Keratinocyte (primary cell): ENCODE measurements around the gene TP53I3. TPM values are rescaled to one million over a fixed set of nuclear protein-coding genes. Genes with fewer than 3 reads are reported as not detected.

ENCODE experiments used
- DNase-seq: peaks from one replicate; pipeline ENCODE4 v3.0.0-alpha.2; 2011; ENCODE audit warnings: low read depth, missing footprints, low spot score
- FAIRE-seq: peaks from 2 replicates; lab custom pipeline; 2011; peaks lifted over from hg19 to GRCh38; lab: Jason Lieb, UNC
- H2AFZ ChIP-seq: 2 replicates; pipeline ENCODE4 v1.6.0; 2012; ENCODE audit warnings: low read length, control low read depth, inconsistent platforms; ENCODE audit not compliant: control insufficient read depth
- H3K27ac ChIP-seq: 2 replicates; pipeline ENCODE4 v1.5.1; 2011; ENCODE audit warnings: low read length; ENCODE audit not compliant: control insufficient read depth, insufficient read depth
- H3K27me3 ChIP-seq: 3 replicates; pipeline ENCODE4 v1.6.0; 2011; ENCODE audit warnings: low read length; ENCODE audit not compliant: control insufficient read depth, insufficient read depth; ENCODE audit errors: extremely low read depth
- H3K36me3 ChIP-seq, 2 experiments: 2 replicates in 1 of 2; 3 replicates in 1 of 2; pipeline ENCODE4 v1.5.1; 2011; ENCODE audit warnings: low read length in 2 of 2, mild to moderate bottlenecking in 1 of 2; ENCODE audit not compliant: control insufficient read depth in 2 of 2, insufficient read depth in 2 of 2; ENCODE audit errors: extremely low read depth in 1 of 2
- H3K4me1 ChIP-seq: 3 replicates; pipeline ENCODE4 v1.5.1; 2011; ENCODE audit warnings: low read length; ENCODE audit not compliant: control insufficient read depth, insufficient read depth; ENCODE audit errors: extremely low read depth
- H3K4me2 ChIP-seq: 3 replicates; pipeline ENCODE4 v1.6.0; 2011; ENCODE audit warnings: low read depth, low read length; ENCODE audit not compliant: control insufficient read depth, insufficient read depth; ENCODE audit errors: extremely low read depth
- H3K4me3 ChIP-seq, 3 experiments: fragments of 200-600 bp in 1 of 3; sonication (generic) in 1 of 3; 2 replicates in 2 of 3; 3 replicates in 1 of 3; pipeline ENCODE4 v1.5.1; 2011 to 2016; ENCODE audit warnings: low read length in 3 of 3, mild to moderate bottlenecking in 3 of 3, control low read depth in 2 of 3, inconsistent platforms in 1 of 3, low read depth in 1 of 3, mixed read lengths in 1 of 3, mixed run types in 1 of 3, moderate library complexity in 1 of 3; ENCODE audit not compliant: control insufficient read depth in 2 of 3, insufficient read depth in 2 of 3; ENCODE audit errors: extremely low read depth in 1 of 3
- H3K79me2 ChIP-seq: 2 replicates; pipeline ENCODE4 v1.6.0; 2012; ENCODE audit warnings: low read length; ENCODE audit not compliant: control insufficient read depth, insufficient read depth
- H3K9ac ChIP-seq: 3 replicates; pipeline ENCODE4 v1.6.0; 2011; ENCODE audit warnings: low read length; ENCODE audit not compliant: control insufficient read depth, insufficient read depth; ENCODE audit errors: extremely low read depth
- H3K9me1 ChIP-seq: 3 replicates; pipeline ENCODE4 v1.6.0; 2011; ENCODE audit warnings: low read length; ENCODE audit not compliant: control insufficient read depth, insufficient read depth; ENCODE audit errors: extremely low read depth
- H3K9me3 ChIP-seq: 2 replicates; pipeline ENCODE4 v1.5.1; 2012; ENCODE audit warnings: low read depth, low read length; ENCODE audit not compliant: control insufficient read depth
- H4K20me1 ChIP-seq: 3 replicates; pipeline ENCODE4 v1.6.0; 2011; ENCODE audit warnings: low read length; ENCODE audit not compliant: control insufficient read depth, insufficient read depth; ENCODE audit errors: extremely low read depth
- EZH2 ChIP-seq: IDR thresholded peaks from one replicate; pipeline ENCODE4 v1.6.1; 2012; ENCODE audit warnings: inconsistent platforms, mild to moderate bottlenecking, low read length, moderate library complexity
- dilution Hi-C: fragments of 300-500 bp; cut with MboI; formaldehyde crosslinking; loops from one replicate; pipeline ENCODE4 v1.7.0; 2020; ENCODE audit warnings: low sequenced_read_pairs; ENCODE audit not compliant: extremely low pct_ligation_motif_present
- polyA plus RNA-seq, 5 experiments: library from polyadenylated mRNA; depleted of rRNA in 3 of 5; stranded (reverse) in 3 of 5; stranded (forward) in 1 of 5; unstranded in 1 of 5; fragments of >200 nt; gene quantifications; 1 replicate in 1 of 5; 2 replicates in 3 of 5; 3 replicates in 1 of 5; pipeline versions ENCODE4 v1.2.1 to v1.2.3, GENCODE V29; 2011 to 2012; ENCODE audit warnings: missing spikeins in 2 of 5, low read depth in 1 of 5, low replicate concordance in 1 of 5
- TF ChIP-seq, protein P1 (sequence below), 3 experiments: IDR thresholded peaks in 1 of 3; conservative IDR thresholded peaks in 1 of 3; optimal IDR thresholded peaks in 1 of 3; 2 replicates in 2 of 3; 3 replicates in 1 of 3; pipeline versions ENCODE3 to v1.5.1; 2011; ENCODE audit warnings: low read length in 3 of 3, mild to moderate bottlenecking in 3 of 3, moderate library complexity in 2 of 3, control low read depth in 1 of 3, inconsistent platforms in 1 of 3; ENCODE audit not compliant: insufficient read depth in 2 of 3; ENCODE audit errors: extremely low read depth in 1 of 3

TP53I3 gene
- polyA plus RNA-seq, 1 donor (not counting 4 experiments of a cell fraction or from before 2014, with no cell fraction given) = 30.9 TPM

DNA sequence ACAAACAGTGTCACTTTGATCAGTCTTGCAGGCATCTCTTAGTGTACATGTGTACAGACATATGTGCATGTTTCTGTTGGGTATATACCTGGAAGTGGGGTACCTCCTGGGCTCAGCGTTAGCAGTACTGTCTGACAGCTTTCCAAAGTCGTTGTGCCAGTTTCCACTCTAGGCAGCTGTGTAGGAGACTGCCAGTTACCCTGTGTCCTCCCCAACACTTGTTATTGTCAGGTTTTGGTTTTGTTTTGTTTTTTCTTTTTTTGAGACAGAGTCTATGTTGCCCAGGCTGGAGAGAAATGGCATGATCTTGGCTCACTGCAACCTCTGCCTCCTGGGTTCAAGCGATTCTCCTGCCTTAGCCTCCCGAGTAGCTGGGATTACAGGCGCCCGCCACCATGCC, 28.9 kb downstream of the TP53I3 start:
- no peak overlapping the region for H2AFZ ChIP-seq
- no peaks in the 10 kb centered on the region for H3K9me1 ChIP-seq
- FAIRE-seq (no peak), DNase-seq (no peak)
- dilution Hi-C loops = no loop called here
- H3K36me3 ChIP-seq = peaks cover 0 to 1% of the 10 kb centered on the region in 2 experiments
- no peak overlapping the region for H3K9ac ChIP-seq
- H3K4me3 ChIP-seq = no peak overlapping the region
- H3K9me3 ChIP-seq = no peaks in the 10 kb centered on the region
- H3K27ac ChIP-seq = no peak overlapping the region
- no peaks in the 10 kb centered on the region for H3K27me3 ChIP-seq
- TF ChIP-seq, protein P1, sequence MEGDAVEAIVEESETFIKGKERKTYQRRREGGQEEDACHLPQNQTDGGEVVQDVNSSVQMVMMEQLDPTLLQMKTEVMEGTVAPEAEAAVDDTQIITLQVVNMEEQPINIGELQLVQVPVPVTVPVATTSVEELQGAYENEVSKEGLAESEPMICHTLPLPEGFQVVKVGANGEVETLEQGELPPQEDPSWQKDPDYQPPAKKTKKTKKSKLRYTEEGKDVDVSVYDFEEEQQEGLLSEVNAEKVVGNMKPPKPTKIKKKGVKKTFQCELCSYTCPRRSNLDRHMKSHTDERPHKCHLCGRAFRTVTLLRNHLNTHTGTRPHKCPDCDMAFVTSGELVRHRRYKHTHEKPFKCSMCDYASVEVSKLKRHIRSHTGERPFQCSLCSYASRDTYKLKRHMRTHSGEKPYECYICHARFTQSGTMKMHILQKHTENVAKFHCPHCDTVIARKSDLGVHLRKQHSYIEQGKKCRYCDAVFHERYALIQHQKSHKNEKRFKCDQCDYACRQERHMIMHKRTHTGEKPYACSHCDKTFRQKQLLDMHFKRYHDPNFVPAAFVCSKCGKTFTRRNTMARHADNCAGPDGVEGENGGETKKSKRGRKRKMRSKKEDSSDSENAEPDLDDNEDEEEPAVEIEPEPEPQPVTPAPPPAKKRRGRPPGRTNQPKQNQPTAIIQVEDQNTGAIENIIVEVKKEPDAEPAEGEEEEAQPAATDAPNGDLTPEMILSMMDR (optimal IDR thresholded peaks at IDR 0.05 in 1 of 3, IDR thresholded peaks at IDR 0.05 in 1 of 3, conservative IDR thresholded peaks at IDR 0.05 in 1 of 3; ENCODE audit: extremely low read depth in 1 of 3, insufficient read depth in 2 of 3, low read length in 3 of 3) = no peak
- no peak for TF ChIP-seq EZH2
- H4K20me1 ChIP-seq = no peaks in the 10 kb centered on the region
- H3K4me2 ChIP-seq = no peak overlapping the region
- H3K4me1 ChIP-seq = no peaks in the 10 kb centered on the region
- H3K79me2 ChIP-seq = no peaks in the 10 kb centered on the region

DNA sequence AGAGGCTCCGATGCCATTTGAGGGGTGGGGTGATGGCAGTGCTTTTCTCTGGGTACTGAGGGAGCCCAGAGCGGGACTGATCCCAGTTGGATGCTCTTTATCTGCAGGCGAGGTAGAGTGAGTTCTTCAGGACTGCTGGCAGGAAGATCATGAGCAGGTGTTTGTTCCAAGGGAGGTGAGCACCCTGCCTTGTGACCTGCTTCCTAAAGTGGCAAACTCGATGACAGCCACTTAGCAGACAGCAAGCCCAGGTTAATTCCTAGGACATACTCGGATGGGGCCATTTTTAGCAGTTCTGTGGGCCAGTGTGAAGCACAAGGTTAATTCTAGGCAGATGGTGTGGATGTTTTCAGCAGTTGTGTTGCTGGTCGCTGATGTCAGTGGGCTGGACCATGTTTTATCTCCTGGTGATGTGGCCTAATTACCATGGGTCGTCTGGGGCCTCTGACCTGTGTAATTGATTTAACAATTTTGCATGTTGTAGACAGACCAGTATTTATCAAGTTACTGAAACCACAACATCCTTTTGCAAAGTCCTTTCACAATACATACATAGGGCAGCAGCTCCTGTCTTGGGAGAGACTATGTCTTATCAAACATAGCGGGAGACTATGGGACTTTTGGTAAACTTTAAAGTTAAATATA, 30.1 kb downstream of the TP53I3 start:
- Histone ChIP-seq H3K4me2 (no peak overlapping the region), H3K9me1 (no peaks in the 10 kb centered on the region), H3K36me3 (peaks cover 0 to 1% of the 10 kb centered on the region in 2 experiments), H2AFZ (no peak overlapping the region), H3K79me2 (no peaks in the 10 kb centered on the region), H3K9ac (no peak overlapping the region), H3K4me1 (no peaks in the 10 kb centered on the region), H3K27me3 (no peaks in the 10 kb centered on the region), H3K27ac (no peak overlapping the region), H3K4me3 (no peak overlapping the region), H3K9me3 (no peaks in the 10 kb centered on the region), H4K20me1 (no peaks in the 10 kb centered on the region)
- dilution Hi-C loops = no loop called here
- no peak for DNase-seq
- FAIRE-seq = no peak
- no peak for TF ChIP-seq EZH2
- TF ChIP-seq, protein P1 (optimal IDR thresholded peaks at IDR 0.05 in 1 of 3, IDR thresholded peaks at IDR 0.05 in 1 of 3, conservative IDR thresholded peaks at IDR 0.05 in 1 of 3; ENCODE audit: extremely low read depth in 1 of 3, insufficient read depth in 2 of 3, low read length in 3 of 3) = no peak
